ENCODE results near the gene ACYP2. TPM values are rescaled to one million over a fixed set of nuclear protein-coding genes. Genes with fewer than 3 reads are reported as not detected.
"Not testable (repeated sequence)": the region's sequence is repeated elsewhere in the genome, so short reads cannot be mapped to it uniquely, and the experiment has no call there.

Gene ACYP2
- total RNA-seq, 8 experiments from 2014 or later = 12.3 to 29.2 (median 20.3) TPM

- WGBS, 10 experiments = 0 to 100% (median 84%) methylated on average over 1 to 2 of the region's 2 CpGs; no CpG with 5 or more reads in 1 of the 10 experiments
- peak in 3 of 8 experiments; percentile 58 to 80 (median 61) for ATAC-seq (replicated peaks in 6 of 8)
- in situ Hi-C loops (cut with MboI; ENCODE audit: low pct_unique_long_range_greater_than_20kb in 2 of 9, low sequenced_read_pairs in 9 of 9, unreplicated experiment in 9 of 9) = not testable (repeated sequence)
These were observed 11.8 kb downstream of the ACYP2 start for GRCh38 chr2:54127174-54127573.

GRCh38 chr2:54133056-54133455 is 17.6 kb downstream of the ACYP2 start:
- WGBS, 10 experiments = 60 to 97% (median 79%) methylated on average over 1 to 4 of the region's 4 CpGs

More at GRCh38 chr2:54127174-54127573, 11.8 kb downstream of the ACYP2 start:
- not testable (repeated sequence) for H3K27ac ChIP-seq; H3K4me3 ChIP-seq; H3K4me1 ChIP-seq (replicated peaks in 1 of 2)

GRCh38 chr2:54139210-54139609 is 23.8 kb downstream of the ACYP2 start:
- H3K4me1 ChIP-seq (replicated peaks in 1 of 2) = no peaks in the 10 kb centered on the region
- no peak overlapping the region for H3K4me3 ChIP-seq
- WGBS, 10 experiments = 34 to 100% (median 75%) methylated on average over 3 to 4 of the region's 4 CpGs
- in situ Hi-C loops (cut with MboI; ENCODE audit: low pct_unique_long_range_greater_than_20kb in 2 of 9, low sequenced_read_pairs in 9 of 9, unreplicated experiment in 9 of 9) = no loop called here
- no peak overlapping the region for H3K27ac ChIP-seq
- no peak for ATAC-seq (replicated peaks in 6 of 8)

More at GRCh38 chr2:54133056-54133455, 17.6 kb downstream of the ACYP2 start:
- no peak overlapping the region for H3K27ac ChIP-seq
- ATAC-seq (replicated peaks in 6 of 8) = peak in 3 of 8 experiments; percentile 30 to 78 (median 74)
- H3K4me1 ChIP-seq (replicated peaks in 1 of 2) = peaks cover 0 to 10% of the 10 kb centered on the region in 2 donors
- in situ Hi-C loops (cut with MboI; ENCODE audit: low pct_unique_long_range_greater_than_20kb in 2 of 9, low sequenced_read_pairs in 9 of 9, unreplicated experiment in 9 of 9) = no loop called here
- H3K4me3 ChIP-seq = no peak overlapping the region

- no peak overlapping the region for H3K27ac ChIP-seq
- in situ Hi-C loops (cut with MboI; ENCODE audit: low pct_unique_long_range_greater_than_20kb in 2 of 9, low sequenced_read_pairs in 9 of 9, unreplicated experiment in 9 of 9) = no loop called here
- 39 to 100% (median 60%) methylated on average over 1 to 2 of the region's 2 CpGs; no CpG with 5 or more reads in 2 of the 10 experiments for WGBS, 10 experiments
- H3K4me1 ChIP-seq (replicated peaks in 1 of 2) = no peaks in the 10 kb centered on the region
- H3K4me3 ChIP-seq = no peak overlapping the region
- no peak for ATAC-seq (replicated peaks in 6 of 8)
These were observed 28.4 kb downstream of the ACYP2 start for GRCh38 chr2:54143780-54144179.

GRCh38 chr2:54148391-54148790 is 33.0 kb downstream of the ACYP2 start:
- 33 to 100% (median 83%) methylated on average over 1 to 2 of the region's 2 CpGs; no CpG with 5 or more reads in 1 of the 10 experiments for WGBS, 10 experiments
- in situ Hi-C loops (cut with MboI; ENCODE audit: low pct_unique_long_range_greater_than_20kb in 2 of 9, low sequenced_read_pairs in 9 of 9, unreplicated experiment in 9 of 9) = no loop called here

GRCh38 chr2:54149638-54150441 is 34.4 kb downstream of the ACYP2 start:
- Histone ChIP-seq H3K4me1 (replicated peaks in 1 of 2) (no peaks in the 10 kb centered on the region), H3K27ac (no peak overlapping the region), H3K4me3 (no peak overlapping the region)
- ATAC-seq (replicated peaks in 6 of 8) = peak in 5 of 8 experiments; percentile 19 to 98 (median 36)
- WGBS, 10 experiments = 36 to 100% (median 81%) methylated on average over 1 to 3 of the region's 3 CpGs
- in situ Hi-C loops (cut with MboI; ENCODE audit: low pct_unique_long_range_greater_than_20kb in 2 of 9, low sequenced_read_pairs in 9 of 9, unreplicated experiment in 9 of 9) = no loop called here

More at GRCh38 chr2:54148391-54148790, 33.0 kb downstream of the ACYP2 start:
- no peak overlapping the region for H3K27ac ChIP-seq
- ATAC-seq (replicated peaks in 6 of 8) = no peak
- H3K4me1 ChIP-seq (replicated peaks in 1 of 2) = no peaks in the 10 kb centered on the region
- H3K4me3 ChIP-seq = no peak overlapping the region

GRCh38 chr2:54158311-54158710 is 42.9 kb downstream of the ACYP2 start:
- Histone ChIP-seq H3K4me3 (no peak overlapping the region), H3K27ac (no peak overlapping the region), H3K4me1 (replicated peaks in 1 of 2) (peaks cover 0 to 9% of the 10 kb centered on the region in 2 donors)
- ATAC-seq (replicated peaks in 6 of 8) = no peak
- 46 to 100% (median 81%) methylated on average over 1 to 6 of the region's 6 CpGs; no CpG with 5 or more reads in 2 of the 10 experiments for WGBS, 10 experiments
- in situ Hi-C loops (cut with MboI; ENCODE audit: low pct_unique_long_range_greater_than_20kb in 2 of 9, low sequenced_read_pairs in 9 of 9, unreplicated experiment in 9 of 9) = no loop called here

- H3K4me1 ChIP-seq (replicated peaks in 1 of 2) = peaks cover 0 to 9% of the 10 kb centered on the region in 2 donors
- H3K4me3 ChIP-seq = no peak overlapping the region
- in situ Hi-C loops (cut with MboI; ENCODE audit: low pct_unique_long_range_greater_than_20kb in 2 of 9, low sequenced_read_pairs in 9 of 9, unreplicated experiment in 9 of 9) = no loop called here
- H3K27ac ChIP-seq = no peak overlapping the region
- ATAC-seq (replicated peaks in 6 of 8) = peak in 4 of 8 experiments; percentile 41 to 68 (median 56)
- WGBS, 10 experiments = 25 to 85% (median 47%) methylated on average over 1 to 3 of the region's 3 CpGs
These were observed 46.4 kb downstream of the ACYP2 start for GRCh38 chr2:54161660-54162424.

- Histone ChIP-seq H3K27ac (no peak overlapping the region), H3K4me1 (replicated peaks in 1 of 2) (peaks cover 0 to 9% of the 10 kb centered on the region in 2 donors), H3K4me3 (no peak overlapping the region)
- ATAC-seq (replicated peaks in 6 of 8) = no peak
- in situ Hi-C loops (cut with MboI; ENCODE audit: low pct_unique_long_range_greater_than_20kb in 2 of 9, low sequenced_read_pairs in 9 of 9, unreplicated experiment in 9 of 9) = no loop called here
- 80 to 100% (median 100%) methylated on average over 1 of the region's 1 CpG; no CpG with 5 or more reads in 2 of the 10 experiments for WGBS, 10 experiments
These were observed 48.7 kb downstream of the ACYP2 start for GRCh38 chr2:54164106-54164505.

GRCh38 chr2:54166121-54166773 is 50.8 kb downstream of the ACYP2 start:
- in situ Hi-C loops (cut with MboI; ENCODE audit: low pct_unique_long_range_greater_than_20kb in 2 of 9, low sequenced_read_pairs in 9 of 9, unreplicated experiment in 9 of 9) = no loop called here
- no peak overlapping the region for H3K27ac ChIP-seq
- WGBS, 10 experiments = 94 to 100% (median 98%) methylated on average over 2 to 3 of the region's 3 CpGs; no CpG with 5 or more reads in 4 of the 10 experiments
- peaks cover 0 to 9% of the 10 kb centered on the region in 2 donors for H3K4me1 ChIP-seq (replicated peaks in 1 of 2)
- no peak overlapping the region for H3K4me3 ChIP-seq
- ATAC-seq (replicated peaks in 6 of 8) = no peak

GRCh38 chr2:54176577-54176976 is 61.2 kb downstream of the ACYP2 start:
- H3K4me1 ChIP-seq (replicated peaks in 1 of 2) = no peaks in the 10 kb centered on the region
- ATAC-seq (replicated peaks in 6 of 8) = peak in 6 of 8 experiments; percentile 46 to 97 (median 78)
- no peak overlapping the region for H3K4me3 ChIP-seq
- WGBS, 10 experiments = 33 to 50% (median 50%) methylated on average over 1 of the region's 2 CpGs; no CpG with 5 or more reads in 7 of the 10 experiments
- in situ Hi-C loops (cut with MboI; ENCODE audit: low pct_unique_long_range_greater_than_20kb in 2 of 9, low sequenced_read_pairs in 9 of 9, unreplicated experiment in 9 of 9) = no loop called here
- no peak overlapping the region for H3K27ac ChIP-seq

GRCh38 chr2:54183281-54183680 is 67.9 kb downstream of the ACYP2 start:
- WGBS, 10 experiments = 79 to 100% (median 98%) methylated on average over 1 to 3 of the region's 3 CpGs; no CpG with 5 or more reads in 2 of the 10 experiments

More at GRCh38 chr2:54183281-54183680, 67.9 kb downstream of the ACYP2 start:
- Histone ChIP-seq H3K4me1 (replicated peaks in 1 of 2) (peaks cover 0 to 7% of the 10 kb centered on the region in 2 donors), H3K27ac (no peak overlapping the region), H3K4me3 (no peak overlapping the region)
- ATAC-seq (replicated peaks in 6 of 8) = no peak
- in situ Hi-C loops (cut with MboI; ENCODE audit: low pct_unique_long_range_greater_than_20kb in 2 of 9, low sequenced_read_pairs in 9 of 9, unreplicated experiment in 9 of 9) = no loop called here
